Sigmoid colon (tissue), 7 donors: ENCODE results near the gene ZNF189. TPM values are rescaled to one million over a fixed set of nuclear protein-coding genes. Genes with fewer than 3 reads are reported as not detected.

ENCODE experiments used
- DNase-seq: peaks from one replicate; pipeline ENCODE4 v3.0.0-alpha.2; 2019
- H3K27ac ChIP-seq, 4 donors: fragments of 200-600 bp; sonication (generic); one replicate each; pipeline ENCODE4 v1.5.1; 2016 to 2019; ENCODE audit warnings: mild to moderate bottlenecking in 1 of 4
- H3K27me3 ChIP-seq, 3 donors: fragments of 200-600 bp; sonication (generic); one replicate each; pipeline ENCODE4 v1.5.1; 2019; ENCODE audit warnings: mild to moderate bottlenecking in 1 of 3
- H3K36me3 ChIP-seq, 4 donors: fragments of 200-600 bp; sonication (generic); one replicate each; pipeline ENCODE4 v1.5.1; 2016 to 2019
- H3K4me1 ChIP-seq, 4 donors: fragments of 200-600 bp; sonication (generic); one replicate each; pipeline ENCODE4 v1.5.1; 2017 to 2019
- H3K4me3 ChIP-seq, 4 donors: fragments of 200-600 bp; sonication (generic); one replicate each; pipeline ENCODE4 v1.5.1; 2017 to 2019; ENCODE audit warnings: mild to moderate bottlenecking in 2 of 4, moderate library complexity in 1 of 4
- H3K9me3 ChIP-seq, 4 donors: fragments of 200-600 bp in 3 of 4; sonication (generic) in 3 of 4; one replicate each; pipeline versions ENCODE4 v1.5.1 to v1.6.1; 2013 to 2019
- EP300 ChIP-seq, 4 donors: sonication (generic); formaldehyde crosslinking; IDR thresholded peaks; one replicate each; pipeline ENCODE4 v1.6.1; 2017; ENCODE audit warnings: antibody characterized with exemption in 4 of 4
- POLR2A ChIP-seq, 2 donors: fragments of 450-650 bp; IDR thresholded peaks; one replicate each; pipeline ENCODE4 v1.6.1; 2016; ENCODE audit warnings: antibody characterized with exemption in 2 of 2, mild to moderate bottlenecking in 2 of 2, moderate library complexity in 2 of 2
- POLR2AphosphoS5 ChIP-seq, 4 donors: sonication (generic); formaldehyde crosslinking; IDR thresholded peaks; one replicate each; pipeline ENCODE4 v1.6.1; 2017; ENCODE audit warnings: antibody characterized with exemption in 4 of 4
- WGBS, 2 donors: extraction: QIAGEN DNeasy Blood & Tissue Kit; methylation state at CpG; one replicate each; pipeline ENCODE4 v1.1.7; 2013; 5-methylcytosine and 5-hydroxymethylcytosine counted together
- intact Hi-C: fragments of 100-400 bp; cut with DNase I; formaldehyde crosslinking; loops from one replicate; pipeline ENCODE4 v1.15.1; 2023
- polyA plus RNA-seq, 3 donors: library from polyadenylated mRNA; stranded (reverse); fragments of 200-250 nt; gene quantifications; one replicate each; pipeline ENCODE4 v1.2.3, GENCODE V29; 2013
- total RNA-seq, 4 donors: library from RNA; depleted of rRNA; stranded (reverse); fragments of >200 nt; gene quantifications; one replicate each; pipeline ENCODE4 v1.1.0, GENCODE V29; 2016
- TF ChIP-seq, protein P1 (sequence below), 4 experiments: fragments of 450-650 bp in 3 of 4; fragments of 200-600 bp in 1 of 4; IDR thresholded peaks; one replicate each; pipeline ENCODE4 v1.5.1; 2016 to 2019; ENCODE audit warnings: antibody characterized with exemption in 4 of 4, mild to moderate bottlenecking in 3 of 4, moderate library complexity in 2 of 4
- donor health status: healthy with polysubstance abuse.
- donor health status: Bipolar disorder and iron deficiency.
- donor health status: healthy.

The ZNF189 gene
- total and polyA plus RNA-seq, 7 donors, result 5.3 to 26.0 (median 21.2) TPM

DNA sequence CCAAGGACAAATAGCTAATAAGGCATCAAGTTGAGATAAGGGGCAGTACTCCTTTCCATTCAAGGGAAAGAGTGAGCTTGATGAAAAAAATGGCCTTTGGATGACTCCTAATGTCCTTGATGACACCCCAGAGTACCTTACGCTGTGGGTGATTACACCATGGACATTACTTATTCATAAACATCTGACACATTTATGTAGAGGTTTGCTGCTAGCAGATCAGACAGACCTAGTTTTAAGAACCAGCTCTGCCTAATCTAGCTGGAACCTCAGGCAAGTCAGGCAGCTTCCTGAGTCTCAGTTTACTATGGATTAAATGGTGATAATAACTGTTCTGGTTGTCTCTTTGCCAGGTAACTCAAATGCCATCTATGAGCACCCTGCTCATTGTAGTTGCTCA is 34.1 kb downstream of the ZNF189 start:
- Histone ChIP-seq H3K27me3 (no peaks in the 10 kb centered on the region), H3K9me3 (no peaks in the 10 kb centered on the region), H3K27ac (no peak overlapping the region), H3K4me3 (no peak overlapping the region), H3K4me1 (peaks cover 0 to 3% (median 0%) of the 10 kb centered on the region in 4 donors), H3K36me3 (no peaks in the 10 kb centered on the region)
- TF ChIP-seq, protein P1, sequence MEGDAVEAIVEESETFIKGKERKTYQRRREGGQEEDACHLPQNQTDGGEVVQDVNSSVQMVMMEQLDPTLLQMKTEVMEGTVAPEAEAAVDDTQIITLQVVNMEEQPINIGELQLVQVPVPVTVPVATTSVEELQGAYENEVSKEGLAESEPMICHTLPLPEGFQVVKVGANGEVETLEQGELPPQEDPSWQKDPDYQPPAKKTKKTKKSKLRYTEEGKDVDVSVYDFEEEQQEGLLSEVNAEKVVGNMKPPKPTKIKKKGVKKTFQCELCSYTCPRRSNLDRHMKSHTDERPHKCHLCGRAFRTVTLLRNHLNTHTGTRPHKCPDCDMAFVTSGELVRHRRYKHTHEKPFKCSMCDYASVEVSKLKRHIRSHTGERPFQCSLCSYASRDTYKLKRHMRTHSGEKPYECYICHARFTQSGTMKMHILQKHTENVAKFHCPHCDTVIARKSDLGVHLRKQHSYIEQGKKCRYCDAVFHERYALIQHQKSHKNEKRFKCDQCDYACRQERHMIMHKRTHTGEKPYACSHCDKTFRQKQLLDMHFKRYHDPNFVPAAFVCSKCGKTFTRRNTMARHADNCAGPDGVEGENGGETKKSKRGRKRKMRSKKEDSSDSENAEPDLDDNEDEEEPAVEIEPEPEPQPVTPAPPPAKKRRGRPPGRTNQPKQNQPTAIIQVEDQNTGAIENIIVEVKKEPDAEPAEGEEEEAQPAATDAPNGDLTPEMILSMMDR (IDR thresholded peaks at IDR 0.05), result no peak
- TF ChIP-seq POLR2A (IDR thresholded peaks at IDR 0.05) (no peak), POLR2AphosphoS5 (IDR thresholded peaks at IDR 0.05) (no peak), EP300 (IDR thresholded peaks at IDR 0.05) (no peak)
- 83 to 97% methylated on average over 1 of the region's 1 CpG for WGBS, 2 donors
- DNase-seq, result no peak
- intact Hi-C loops, result no loop called here

DNA sequence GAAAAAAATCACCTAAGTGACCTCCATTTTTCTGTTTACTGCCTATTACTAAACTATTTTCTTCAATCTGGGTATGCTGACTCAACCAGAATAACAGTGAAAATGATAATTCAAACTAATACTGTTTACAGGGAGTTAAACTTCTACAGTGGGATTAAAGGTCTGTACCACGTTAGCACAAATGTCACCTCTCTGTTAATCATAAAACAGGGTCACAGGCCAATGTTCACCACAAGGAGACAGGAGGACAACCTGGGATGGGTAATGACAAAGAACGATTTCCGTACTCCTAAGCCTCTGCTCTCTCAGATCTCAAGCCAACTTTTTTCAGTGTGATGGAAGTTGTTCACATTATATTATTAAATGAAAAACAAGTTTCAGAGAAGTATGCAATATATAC is 34.6 kb downstream of the ZNF189 start:
- TF ChIP-seq, protein P1 (IDR thresholded peaks at IDR 0.05), result no peak
- TF ChIP-seq POLR2AphosphoS5 (IDR thresholded peaks at IDR 0.05) (no peak), POLR2A (IDR thresholded peaks at IDR 0.05) (no peak), EP300 (IDR thresholded peaks at IDR 0.05) (no peak)
- Histone ChIP-seq H3K4me1 (peaks cover 0 to 8% (median 2%) of the 10 kb centered on the region in 4 donors), H3K27me3 (no peaks in the 10 kb centered on the region), H3K9me3 (no peaks in the 10 kb centered on the region), H3K4me3 (no peak overlapping the region), H3K27ac (no peak overlapping the region), H3K36me3 (no peaks in the 10 kb centered on the region)
- 50 to 70% methylated on average over 3 of the region's 3 CpGs for WGBS, 2 donors
- intact Hi-C loops, result no loop called here
- no peak for DNase-seq

- intact Hi-C loops, result no loop called here
- no peak for DNase-seq
- peaks cover 0 to 13% (median 2%) of the 10 kb centered on the region in 4 donors for H3K4me1 ChIP-seq
- no peak overlapping the region for H3K27ac ChIP-seq
- no peaks in the 10 kb centered on the region for H3K9me3 ChIP-seq
- no peaks in the 10 kb centered on the region for H3K36me3 ChIP-seq
- no peaks in the 10 kb centered on the region for H3K27me3 ChIP-seq
- H3K4me3 ChIP-seq, result no peak overlapping the region
- WGBS, 2 donors, result 30 to 78% methylated on average over 3 of the region's 3 CpGs
- no peak for TF ChIP-seq POLR2AphosphoS5 (IDR thresholded peaks at IDR 0.05)
- TF ChIP-seq, protein P1 (IDR thresholded peaks at IDR 0.05), result no peak
- TF ChIP-seq POLR2A (IDR thresholded peaks at IDR 0.05), result no peak
- no peak for TF ChIP-seq EP300 (IDR thresholded peaks at IDR 0.05)
These were observed 36.3 kb downstream of the ZNF189 start for GRCh38 chr9:101434998-101435397.

DNA sequence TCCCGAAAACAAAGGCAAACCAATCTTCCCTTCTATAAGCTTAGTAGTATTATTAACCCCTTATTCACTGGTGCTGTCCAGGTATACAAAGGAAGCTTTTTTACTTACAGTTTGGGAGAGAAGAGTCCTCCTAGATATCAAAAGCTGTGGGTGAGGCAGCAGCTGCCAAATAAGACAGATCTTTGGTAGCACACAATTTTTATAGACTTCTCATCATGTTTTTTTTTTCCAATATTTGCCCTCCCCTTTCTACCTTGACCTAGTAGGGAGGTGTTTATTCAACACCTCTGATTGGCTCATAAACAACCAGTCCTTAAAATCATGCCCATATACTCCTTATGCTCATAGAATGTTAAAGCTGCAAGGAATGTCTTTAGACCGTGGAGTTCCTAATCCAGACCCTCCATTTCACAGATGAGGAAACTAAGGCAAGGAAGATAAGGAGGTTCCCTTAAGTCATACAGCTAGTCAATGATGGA is 37.0 kb downstream of the ZNF189 start, which contains the start of gene ALDOB:
Gene ALDOB, minus strand, starts transcription at position 174 of the 479 bp plus-strand sequence. CDS start 4,887 bp downstream, outside the sequence.
- WGBS, 2 donors, result 48 to 68% methylated on average over 2 of the region's 2 CpGs
- H3K4me1 ChIP-seq, result peaks cover 0 to 13% (median 2%) of the 10 kb centered on the region in 4 donors
- no peak within 1 kb of the TSS for H3K4me3 ChIP-seq

More for the DNA sequence above, 37.0 kb downstream of the ZNF189 start, which contains the start of gene ALDOB:
- no peaks in the 10 kb centered on the region for H3K9me3 ChIP-seq
- no peaks in the 10 kb centered on the region for H3K36me3 ChIP-seq
- no peak for DNase-seq
- intact Hi-C loops, result no loop called here
- no peak for TF ChIP-seq POLR2AphosphoS5 (IDR thresholded peaks at IDR 0.05)
- TF ChIP-seq, protein P1 (IDR thresholded peaks at IDR 0.05), result no peak
- TF ChIP-seq EP300 (IDR thresholded peaks at IDR 0.05), result no peak
- TF ChIP-seq POLR2A (IDR thresholded peaks at IDR 0.05), result no peak
- H3K27me3 ChIP-seq, result no peaks in the 10 kb centered on the region
- no peak within 1 kb of the TSS for H3K27ac ChIP-seq
